Measurements from ENCODE around the gene CTDSPL2. TPM values are rescaled to one million over a fixed set of nuclear protein-coding genes. Genes with fewer than 3 reads are reported as not detected.

CTDSPL2 gene
- total and polyA plus RNA-seq, 2 donors (not counting 3 experiments of a cell fraction or from before 2014, with no cell fraction given), result 12.2 to 55.1 TPM

DNA sequence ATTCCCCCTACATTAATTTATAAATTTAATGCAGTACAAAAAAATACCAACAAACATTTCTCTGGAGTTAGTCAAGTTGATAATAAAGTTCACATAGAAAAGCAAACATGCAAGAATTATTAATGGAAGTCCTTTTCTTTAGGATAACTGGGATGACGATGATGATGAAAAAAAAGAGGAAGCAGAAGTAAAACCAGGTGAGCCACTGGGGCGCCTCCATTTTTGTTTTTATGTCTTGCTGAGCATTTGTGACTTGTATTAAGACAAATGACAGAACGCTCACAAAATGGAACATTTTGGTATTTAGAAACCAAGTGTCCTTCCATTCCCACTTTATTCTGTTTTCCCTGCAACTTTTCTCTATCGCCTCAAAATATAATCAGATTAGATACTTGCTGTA, 123.3 kb downstream of the CTDSPL2 start:
- ChIA-PET POLR2A (no interaction called here), CTCF (interaction anchor here (0.6 to 1.3 kb wide), 3 partner anchors 8 to 25 kb away, joined by 3 to 4 read pairs (median 4); no protein-coding TSS in a partner anchor)
- FAIRE-seq, result no peak
- Histone ChIP-seq H3K27me3 (ENCODE audit: control insufficient read depth in 2 of 2, insufficient read depth in 2 of 2, low read length in 2 of 2) (no peaks in the 10 kb centered on the region), H3K4me1 (ENCODE audit: control insufficient read depth, extremely low read depth, insufficient read depth, low read length) (peaks cover 15% of the 10 kb centered on the region), H4K20me1 (replicated peaks; ENCODE audit: control insufficient read depth, extremely low read depth, insufficient read depth, low read length) (no peaks in the 10 kb centered on the region), H3K27ac (ENCODE audit: insufficient read depth, low read depth, low read length) (no peak overlapping the region), H3K9ac (replicated peaks; ENCODE audit: extremely low read depth, insufficient read depth, low read length) (no peak overlapping the region), H2AFZ (ENCODE audit: low read depth, low read length) (no peak overlapping the region), H3K9me1 (replicated peaks; ENCODE audit: control insufficient read depth, extremely low read depth, insufficient read depth, low read length) (no peaks in the 10 kb centered on the region), H3K36me3 (ENCODE audit: control insufficient read depth in 2 of 2, extremely low read depth in 1 of 2, insufficient read depth in 2 of 2, low read length in 2 of 2) (peaks cover 13 to 16% of the 10 kb centered on the region in 2 experiments), H3K4me2 (ENCODE audit: insufficient read depth, low read length) (no peak overlapping the region), H3K79me2 (ENCODE audit: control insufficient read depth, insufficient read depth, low read length) (peaks cover 69% of the 10 kb centered on the region), H3K4me3 (replicated peaks in 1 of 3; ENCODE audit: insufficient read depth in 1 of 3, low read depth in 1 of 3, low read length in 3 of 3) (no peak overlapping the region), H3K9me3 (replicated peaks; ENCODE audit: control insufficient read depth, insufficient read depth, low read length) (no peaks in the 10 kb centered on the region)
- intact Hi-C loops (cut with micrococcal nuclease), result no loop called here
- TF ChIP-seq, protein P1, sequence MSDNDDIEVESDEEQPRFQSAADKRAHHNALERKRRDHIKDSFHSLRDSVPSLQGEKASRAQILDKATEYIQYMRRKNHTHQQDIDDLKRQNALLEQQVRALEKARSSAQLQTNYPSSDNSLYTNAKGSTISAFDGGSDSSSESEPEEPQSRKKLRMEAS (IDR thresholded peaks at IDR 0.05; ENCODE audit: insufficient read depth, insufficient read length), result no peak
- TF ChIP-seq MYC (IDR thresholded peaks at IDR 0.05; ENCODE audit: low read depth, low read length) (no peak), POLR2A (IDR thresholded peaks at IDR 0.05; ENCODE audit: low read depth, low read length) (no peak), FOS (IDR thresholded peaks at IDR 0.05; ENCODE audit: borderline replicate concordance, insufficient read depth, low read length) (no peak), EZH2 (IDR thresholded peaks at IDR 0.05; ENCODE audit: borderline replicate concordance, low read depth, low read length, severe bottlenecking) (no peak), JUN (IDR thresholded peaks at IDR 0.05; ENCODE audit: borderline replicate concordance, insufficient read depth, insufficient read length, low read depth) (no peak), POLR2AphosphoS5 (IDR thresholded peaks at IDR 0.05; ENCODE audit: insufficient read depth, low read depth, low read length) (no peak), GATA2 (IDR thresholded peaks at IDR 0.05; ENCODE audit: insufficient read depth, insufficient read length, low read depth, low read length) (no peak)
- TF ChIP-seq, protein P2, sequence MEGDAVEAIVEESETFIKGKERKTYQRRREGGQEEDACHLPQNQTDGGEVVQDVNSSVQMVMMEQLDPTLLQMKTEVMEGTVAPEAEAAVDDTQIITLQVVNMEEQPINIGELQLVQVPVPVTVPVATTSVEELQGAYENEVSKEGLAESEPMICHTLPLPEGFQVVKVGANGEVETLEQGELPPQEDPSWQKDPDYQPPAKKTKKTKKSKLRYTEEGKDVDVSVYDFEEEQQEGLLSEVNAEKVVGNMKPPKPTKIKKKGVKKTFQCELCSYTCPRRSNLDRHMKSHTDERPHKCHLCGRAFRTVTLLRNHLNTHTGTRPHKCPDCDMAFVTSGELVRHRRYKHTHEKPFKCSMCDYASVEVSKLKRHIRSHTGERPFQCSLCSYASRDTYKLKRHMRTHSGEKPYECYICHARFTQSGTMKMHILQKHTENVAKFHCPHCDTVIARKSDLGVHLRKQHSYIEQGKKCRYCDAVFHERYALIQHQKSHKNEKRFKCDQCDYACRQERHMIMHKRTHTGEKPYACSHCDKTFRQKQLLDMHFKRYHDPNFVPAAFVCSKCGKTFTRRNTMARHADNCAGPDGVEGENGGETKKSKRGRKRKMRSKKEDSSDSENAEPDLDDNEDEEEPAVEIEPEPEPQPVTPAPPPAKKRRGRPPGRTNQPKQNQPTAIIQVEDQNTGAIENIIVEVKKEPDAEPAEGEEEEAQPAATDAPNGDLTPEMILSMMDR (IDR thresholded peaks at IDR 0.05; ENCODE audit: extremely low read depth in 1 of 2, insufficient read depth in 1 of 2, low read depth in 1 of 2, low read length in 2 of 2), result no peak
- no peak for DNase-seq (ENCODE audit: low read depth, low spot score)
- dilution Hi-C loops (cut with MboI; ENCODE audit: extremely low pct_ligation_motif_present, low sequenced_read_pairs), result no loop called here
- BruUV-seq (replicated peaks), result no TSS peak
